HG03159 (cell line): ENCODE measurements around the gene CCN6.
A peak's percentile ranks its signal among the peaks of the same experiment; 100 is the strongest.
"Not testable (repeated sequence)": the region's sequence is repeated elsewhere in the genome, so short reads cannot be mapped to it uniquely, and the experiment has no call there.

Experiments
- ATAC-seq: cut with Tn5 transposase; IDR thresholded peaks from one replicate; pipeline ENCODE4 v1.9.1; 2021; ENCODE audit warnings: mild to moderate bottlenecking, moderate library complexity; ENCODE audit not compliant: unreplicated experiment

CCN6 gene

DNA sequence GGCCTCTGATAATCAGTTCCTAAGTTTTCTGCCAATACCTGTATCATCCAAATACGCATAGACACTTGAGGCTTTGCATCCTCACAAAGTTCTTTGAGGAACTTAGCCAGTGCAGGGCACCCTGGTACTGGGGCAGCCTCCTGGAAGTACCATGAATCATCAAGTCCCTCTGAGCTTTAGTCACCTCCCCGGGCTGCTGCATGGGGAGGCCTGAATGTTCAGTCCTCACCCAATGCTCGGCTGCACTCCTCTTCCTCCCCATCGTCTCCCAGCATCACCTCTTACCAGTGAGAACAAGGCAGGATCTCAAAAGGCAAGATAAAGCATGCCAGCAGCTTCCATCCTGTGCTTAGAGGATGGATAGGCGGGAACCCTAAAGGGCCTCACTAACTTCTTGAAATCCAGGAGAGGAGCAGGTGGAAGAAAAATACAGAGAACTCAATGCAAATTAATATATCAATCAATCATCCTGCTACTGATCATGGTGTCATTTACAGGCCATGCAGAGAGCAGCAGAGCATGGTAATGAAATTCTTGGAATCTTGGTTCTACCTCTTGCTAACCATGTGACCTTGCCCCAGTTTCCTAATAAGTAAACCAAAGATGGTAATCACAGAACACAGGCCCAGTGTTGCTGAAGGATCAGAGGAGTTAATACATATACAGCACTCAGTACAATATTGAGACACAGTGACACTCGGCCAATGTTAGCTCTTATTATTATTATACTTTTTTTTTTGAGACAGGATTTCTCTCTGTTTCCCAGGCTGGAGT lies 4.7 kb upstream of the CCN6 start:
- no peak for ATAC-seq

DNA sequence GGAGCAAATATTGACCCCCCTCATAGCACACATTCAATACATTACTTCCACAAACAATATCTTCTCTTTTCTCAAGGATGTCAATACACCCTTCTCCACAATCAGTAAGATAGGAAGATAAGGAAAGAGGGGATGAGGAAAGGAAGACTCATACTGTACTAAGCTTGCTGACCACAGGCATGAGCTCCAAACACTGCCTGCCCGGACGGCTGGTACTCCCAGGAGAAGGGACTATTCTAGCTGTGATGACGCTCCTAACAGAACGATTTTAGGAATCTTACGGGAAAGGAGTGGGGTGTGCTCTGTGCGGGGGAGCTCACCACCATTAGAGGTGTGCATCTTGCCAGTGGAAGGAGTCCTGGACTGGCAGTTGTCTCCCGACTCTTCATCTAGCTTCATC lies 3.9 kb upstream of the CCN6 start:
- no peak for ATAC-seq

DNA sequence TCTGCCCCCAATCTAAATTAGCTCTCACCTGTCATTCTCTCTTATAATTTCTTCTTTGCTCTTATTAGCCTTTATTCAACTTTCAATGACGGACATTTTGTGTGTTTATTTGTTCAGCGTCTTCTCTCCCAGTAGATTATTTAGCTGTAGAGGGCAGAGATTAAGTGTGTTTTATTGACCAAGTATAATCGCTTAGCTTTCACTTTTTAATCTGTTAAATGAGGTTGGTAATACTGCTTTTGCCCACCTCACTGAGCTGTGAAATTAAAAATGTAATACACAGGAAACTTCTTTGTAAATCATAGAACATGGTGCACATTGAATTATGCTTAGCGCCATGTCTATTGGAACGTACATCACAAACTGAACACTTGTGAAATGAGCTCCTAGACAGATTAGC lies 3.5 kb upstream of the CCN6 start:
- ATAC-seq = no peak

DNA sequence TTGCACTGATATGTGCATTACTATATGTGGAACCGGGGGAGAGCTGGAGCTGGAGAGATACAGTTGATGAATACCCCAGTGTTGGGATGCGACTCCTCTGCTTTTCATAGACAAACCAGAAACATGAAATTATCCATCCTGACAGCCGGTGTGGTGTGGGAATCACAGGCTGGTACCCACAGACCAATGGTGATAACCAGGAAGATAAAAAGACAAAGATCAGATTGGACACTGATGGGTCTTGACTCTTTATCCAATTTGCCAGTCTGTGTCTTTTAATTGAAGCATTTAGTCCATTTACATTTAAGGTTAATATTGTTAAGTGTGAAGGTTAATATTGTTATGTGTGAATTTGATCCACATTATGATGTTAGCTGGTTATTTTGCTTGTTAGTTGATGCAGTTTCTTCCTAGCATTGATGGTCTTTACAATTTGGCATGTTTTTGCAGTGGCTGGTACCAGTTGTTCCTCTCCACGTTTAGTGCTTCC lies 2.6 kb upstream of the CCN6 start:
- ATAC-seq = not testable (repeated sequence)

DNA sequence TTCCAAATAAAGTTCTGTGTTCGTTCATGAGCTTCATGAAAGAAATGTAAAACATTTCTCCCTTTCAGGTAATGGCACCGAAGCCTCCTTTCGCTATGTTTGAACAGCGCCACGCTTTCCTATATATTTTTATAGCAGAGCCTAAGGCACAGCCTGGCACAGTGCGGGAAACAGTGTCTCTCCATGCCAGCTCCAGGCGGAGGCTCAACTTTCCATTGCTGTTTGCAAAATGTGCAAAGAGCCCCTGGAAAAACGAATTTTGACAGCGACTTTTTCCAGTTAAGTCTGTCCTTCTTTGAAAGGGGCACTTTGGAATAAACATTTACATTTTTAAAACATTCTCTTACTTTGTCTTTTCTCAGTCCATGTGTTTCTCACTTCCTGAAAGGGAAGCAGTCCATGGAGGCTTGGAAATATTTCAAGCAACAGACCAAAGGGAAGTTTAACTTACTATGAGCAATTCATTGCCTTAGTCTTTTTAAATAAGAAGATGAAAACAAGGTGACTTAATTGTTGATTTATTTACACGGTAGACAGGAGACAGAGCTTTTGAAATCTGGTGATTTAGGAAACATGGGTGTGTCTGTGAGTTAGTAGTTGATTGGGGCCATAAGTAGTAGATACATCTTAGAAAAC lies 769 bp downstream of the CCN6 start:
- no peak for ATAC-seq

DNA sequence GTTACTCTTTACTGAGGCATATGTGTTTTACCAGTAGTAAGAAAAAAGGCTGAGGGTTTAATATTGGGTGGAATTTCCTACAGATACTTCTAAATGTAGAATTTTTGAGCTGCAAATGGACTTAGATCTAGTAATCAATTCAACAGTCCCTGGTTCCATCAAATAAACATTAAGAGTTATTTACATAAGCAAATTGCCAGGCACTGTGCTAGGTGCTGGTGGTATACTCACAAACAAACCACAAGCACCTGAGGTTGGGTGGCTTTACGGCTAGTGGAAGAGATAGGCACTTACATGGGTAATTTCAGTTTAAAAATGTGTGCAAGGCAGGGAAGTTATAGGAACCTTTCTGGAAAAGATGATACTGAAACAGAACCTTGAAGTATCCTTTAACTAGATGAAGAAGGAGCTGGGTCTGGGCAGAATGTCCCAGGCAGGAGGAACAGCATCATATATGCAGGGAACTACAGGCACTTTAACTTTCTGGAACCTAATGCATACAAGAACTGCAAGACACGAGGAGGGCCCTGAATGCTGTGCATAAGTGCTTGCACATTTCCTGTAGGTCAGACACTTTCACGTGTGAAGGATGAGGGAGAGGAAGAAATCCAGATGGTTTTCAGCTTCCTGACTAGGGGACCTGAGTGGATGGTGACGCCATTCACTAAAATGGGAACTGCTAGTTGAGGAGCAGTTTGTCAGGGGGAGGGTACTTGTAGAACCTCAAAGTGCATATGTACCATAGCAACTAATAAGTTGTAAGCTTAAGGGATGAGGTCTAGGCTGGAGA lies 4.5 kb downstream of the CCN6 start:
- no peak for ATAC-seq

DNA sequence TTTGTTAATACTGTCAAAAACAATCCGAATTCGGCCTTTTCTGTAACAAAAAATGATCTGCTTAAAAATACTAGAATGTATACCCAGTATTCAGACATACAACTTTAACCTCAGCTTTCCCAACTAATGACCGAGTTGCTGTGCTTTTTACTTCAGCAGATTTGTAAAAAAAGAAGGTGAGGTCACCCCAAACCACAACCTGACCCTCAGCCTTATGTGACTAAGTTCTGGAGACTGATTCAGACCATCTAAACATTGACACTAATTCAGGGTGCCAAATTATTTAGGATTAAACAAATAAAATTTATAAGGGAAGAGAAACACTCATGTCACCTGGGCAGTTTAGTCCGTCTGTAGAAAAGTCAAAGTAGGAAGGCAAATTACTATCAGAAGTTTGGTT lies 7.7 kb downstream of the CCN6 start:
- ATAC-seq = no peak

DNA sequence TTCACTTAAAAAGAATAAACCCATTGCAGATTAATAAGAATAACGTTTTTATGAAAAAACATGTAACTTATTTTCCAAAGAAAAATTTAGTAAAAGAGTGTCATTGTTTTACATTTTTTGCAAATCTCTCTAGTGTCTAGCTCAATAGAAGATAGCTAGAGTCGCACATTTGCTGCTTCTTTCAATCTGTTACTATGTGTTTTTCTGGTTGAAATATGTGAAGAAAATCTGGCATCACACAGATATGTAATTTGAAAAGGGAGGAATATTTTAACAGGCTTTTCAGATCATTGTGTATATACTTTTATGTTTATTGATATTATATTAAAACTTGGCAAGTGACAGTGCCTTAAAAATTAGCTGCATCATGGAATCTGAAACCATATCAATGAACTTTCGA lies 9.1 kb downstream of the CCN6 start:
- ATAC-seq = no peak

DNA sequence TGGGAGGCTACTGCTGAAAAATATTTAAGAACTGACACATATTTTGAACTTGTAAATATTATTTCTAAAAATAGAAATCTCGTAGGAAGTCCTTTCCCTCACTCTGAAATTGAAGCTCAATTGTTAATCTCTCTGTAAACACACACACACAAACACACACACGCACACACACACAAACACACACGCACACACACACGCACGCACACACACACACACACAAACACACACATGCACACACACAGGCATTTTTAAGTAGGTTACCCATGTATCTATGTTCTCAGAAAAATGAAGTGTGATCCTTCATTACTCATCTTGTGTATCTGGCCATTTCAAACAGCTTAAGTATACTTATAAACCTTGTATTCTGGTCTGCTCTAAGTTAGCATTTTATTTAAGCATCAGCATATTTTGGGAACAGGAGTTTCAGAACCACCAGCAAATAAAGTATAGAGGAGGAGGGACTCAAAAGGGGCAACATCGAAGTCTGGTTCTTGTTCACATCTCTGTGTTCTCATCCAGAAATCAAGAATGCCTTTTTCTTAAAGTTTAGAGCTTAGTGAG lies 11.6 kb downstream of the CCN6 start:
- ATAC-seq = no peak

DNA sequence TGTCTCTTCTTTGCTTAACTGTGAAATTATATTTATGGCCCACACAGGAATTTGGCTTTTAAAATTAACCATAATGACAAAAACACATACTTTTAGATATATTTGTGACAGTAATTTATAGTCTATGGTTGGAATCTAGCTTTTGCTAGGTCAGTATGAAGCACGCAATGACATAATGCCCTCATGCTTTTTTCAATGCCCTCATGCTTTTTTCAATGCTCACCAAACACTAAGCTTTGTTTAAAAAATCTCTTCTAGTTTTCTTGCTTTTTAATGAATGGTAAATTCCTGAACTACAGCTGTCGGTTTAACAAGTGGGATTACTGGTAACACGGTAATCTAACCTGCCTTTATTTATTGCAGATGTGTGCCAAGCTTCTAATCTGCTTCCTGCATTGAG lies 12.7 kb downstream of the CCN6 start:
- ATAC-seq = no peak

DNA sequence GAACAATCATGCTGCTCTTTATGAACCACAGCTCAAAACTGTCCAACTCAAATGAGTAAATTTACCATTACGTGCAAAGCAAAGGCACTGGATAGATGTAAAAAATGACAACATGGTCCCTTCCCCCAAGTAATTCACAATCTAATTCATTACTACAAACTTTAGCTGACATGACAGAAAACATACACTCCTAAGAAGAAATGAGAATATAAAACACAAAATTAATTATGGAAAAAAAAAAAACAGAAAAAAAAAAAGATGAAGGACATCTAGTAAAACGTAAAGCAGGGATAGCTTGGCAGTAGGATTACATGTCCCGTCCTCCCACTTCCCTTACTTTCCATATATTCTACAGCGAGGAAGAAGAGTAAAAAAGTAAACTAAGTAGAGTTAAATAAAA lies 27.7 kb downstream of the CCN6 start:
- ATAC-seq = no peak

DNA sequence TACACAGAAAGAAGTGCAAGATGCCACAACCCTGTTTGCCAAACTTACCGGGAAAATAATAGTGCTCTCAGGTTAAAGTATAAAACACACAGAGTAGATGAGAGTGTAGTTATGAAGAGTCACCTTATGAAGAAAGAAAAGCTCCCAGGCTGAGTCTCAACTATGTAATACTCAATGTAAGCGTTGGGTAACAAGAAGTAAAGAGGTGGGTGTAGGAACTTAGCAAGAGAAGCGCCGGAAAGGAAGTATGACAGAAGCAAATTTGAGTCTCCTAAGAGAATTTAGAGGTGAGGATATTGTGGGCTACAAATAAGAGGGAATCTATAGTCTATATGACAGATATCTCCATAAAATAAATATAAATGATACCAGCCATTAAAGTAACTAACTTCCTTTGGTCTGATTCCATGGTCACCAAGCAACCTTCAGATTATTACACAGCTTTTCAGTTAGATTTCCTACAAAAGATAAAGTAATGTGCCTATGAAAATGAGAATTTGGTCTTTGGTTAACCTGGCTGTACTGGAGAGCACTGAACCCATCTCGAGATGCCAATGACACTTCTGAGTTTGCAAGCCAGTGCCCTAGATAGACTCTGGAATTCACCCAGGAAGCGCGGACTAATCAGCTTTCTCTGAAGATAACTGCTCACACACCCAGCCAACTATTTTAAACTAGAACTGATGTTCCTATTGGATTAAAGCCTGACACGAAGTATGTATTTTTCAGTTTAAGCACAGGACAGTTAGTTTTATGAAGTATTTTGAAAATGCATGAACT lies 31.6 kb downstream of the CCN6 start:
- no peak for ATAC-seq

DNA sequence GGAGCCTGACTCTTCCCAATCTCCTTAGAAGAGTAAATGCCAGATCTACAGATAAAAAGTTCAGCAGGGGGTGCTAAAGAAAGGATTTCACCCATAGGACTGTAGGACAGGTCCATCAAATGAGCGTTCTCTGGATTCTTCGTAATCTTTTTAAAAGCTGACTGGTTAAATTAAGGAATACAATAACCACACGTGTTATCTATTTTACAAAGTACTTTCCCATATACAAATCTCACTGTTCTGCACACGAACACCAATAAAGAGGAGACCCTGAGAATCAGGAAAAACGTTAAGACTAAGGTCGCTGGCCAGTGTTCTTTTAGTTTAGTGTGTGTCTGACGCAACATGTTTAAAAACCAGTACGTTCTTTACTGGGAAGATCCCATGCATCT lies 32.8 kb downstream of the CCN6 start:
- peak; percentile 22 for ATAC-seq

DNA sequence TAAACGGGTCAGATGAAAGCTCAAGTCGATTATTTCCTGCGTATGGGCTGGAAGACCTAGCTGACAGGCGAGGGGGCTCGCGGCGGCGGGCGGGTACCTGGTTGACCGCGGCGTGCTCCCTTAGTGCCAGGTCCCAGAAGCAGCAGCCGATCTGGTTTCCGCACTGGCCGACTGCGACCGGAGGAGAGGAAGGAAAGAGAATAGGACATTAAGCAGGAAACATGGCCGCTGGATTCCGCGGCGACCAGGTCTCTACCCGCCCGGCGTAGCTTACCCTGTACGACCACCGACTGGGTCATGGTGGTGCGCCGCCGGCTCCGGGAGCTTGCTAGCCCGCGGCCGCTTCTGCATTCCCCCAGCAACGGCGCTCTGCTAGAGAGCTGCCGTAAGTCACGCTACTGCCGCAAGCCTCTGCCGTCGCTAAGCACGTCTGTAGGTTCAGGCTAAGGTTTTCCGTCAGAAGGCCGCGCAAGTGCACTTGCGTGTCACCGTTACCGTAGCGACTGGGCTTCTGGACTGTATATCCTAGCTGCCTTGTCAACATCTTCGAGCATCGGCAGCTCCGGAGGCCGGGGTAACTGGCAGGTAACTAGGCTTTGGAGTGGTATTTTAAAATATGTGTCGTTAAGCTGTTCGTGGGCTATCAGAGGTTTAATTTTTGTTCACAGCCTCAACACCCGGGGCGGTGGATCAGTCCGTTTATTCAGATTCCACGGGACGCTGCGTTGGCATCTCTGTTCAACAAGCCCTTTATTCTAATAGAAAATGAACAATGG lies 33.4 kb downstream of the CCN6 start, which contains the start of the genes FAM229B and TUBE1:
Gene FAM229B (plus strand): TSS at position 456 of the 776 bp plus-strand sequence. CDS start 11,693 bp downstream, outside the sequence.
Gene TUBE1 (minus strand): TSS at position 347 of the 776 bp plus-strand sequence. CDS start 48 bp downstream, at position 299.
- peak; percentile 97 for ATAC-seq

DNA sequence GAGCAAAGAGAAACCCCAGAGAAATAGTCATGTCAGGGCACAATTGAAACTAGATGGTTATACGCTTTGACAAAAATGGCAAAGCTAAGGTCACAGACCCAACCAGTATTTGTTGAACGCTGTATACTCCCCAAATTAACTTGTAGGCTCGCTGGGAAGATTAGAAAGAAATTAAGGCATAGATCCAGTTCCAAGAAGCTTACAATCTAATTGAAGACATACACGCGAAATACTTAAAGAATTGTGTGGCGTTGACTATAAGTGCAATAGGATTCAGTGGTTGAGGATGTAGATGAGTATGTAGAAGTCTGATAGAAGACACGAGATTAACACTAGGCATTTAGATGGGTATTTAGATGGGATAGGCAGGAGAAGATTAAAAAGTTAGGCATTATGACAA lies 34.0 kb downstream of the CCN6 start:
- no peak for ATAC-seq

DNA sequence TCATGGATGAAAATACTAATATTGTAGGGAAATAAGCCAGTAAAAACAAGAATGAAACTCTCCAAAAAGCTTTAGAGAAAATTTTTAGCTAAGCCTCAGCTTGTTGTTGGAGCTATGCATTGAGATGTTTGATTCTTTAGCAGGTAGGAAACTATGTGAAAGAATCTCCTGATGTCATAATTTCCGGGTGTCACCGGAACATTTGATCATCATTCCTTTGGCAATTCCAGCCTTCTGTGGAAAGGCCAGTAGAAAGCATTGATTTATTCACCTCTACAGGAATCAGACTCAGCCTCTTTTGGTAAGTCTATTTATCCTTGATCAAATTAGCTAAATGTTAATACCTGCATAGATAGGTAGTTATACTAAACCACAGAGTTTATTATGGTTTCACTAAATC lies 43.0 kb downstream of the CCN6 start:
- no peak for ATAC-seq

DNA sequence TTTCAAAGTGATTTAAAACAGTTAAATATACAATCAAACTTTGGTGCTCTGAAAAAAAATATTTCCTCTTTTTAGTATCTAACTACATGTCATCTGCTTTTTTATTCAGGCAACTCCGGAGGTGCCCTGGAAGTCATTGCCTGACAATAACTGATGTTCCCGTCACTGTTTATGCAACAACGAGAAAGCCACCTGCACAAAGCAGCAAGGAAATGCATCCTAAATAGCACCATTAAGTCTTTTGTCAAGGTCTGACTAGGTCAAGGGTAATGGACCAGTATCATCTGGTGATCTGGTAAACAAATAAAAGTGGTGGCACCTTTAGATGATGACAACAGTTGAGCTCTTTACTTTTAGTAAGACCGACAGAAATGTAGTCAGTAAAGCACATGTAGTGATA lies 46.7 kb downstream of the CCN6 start:
- no peak for ATAC-seq

DNA sequence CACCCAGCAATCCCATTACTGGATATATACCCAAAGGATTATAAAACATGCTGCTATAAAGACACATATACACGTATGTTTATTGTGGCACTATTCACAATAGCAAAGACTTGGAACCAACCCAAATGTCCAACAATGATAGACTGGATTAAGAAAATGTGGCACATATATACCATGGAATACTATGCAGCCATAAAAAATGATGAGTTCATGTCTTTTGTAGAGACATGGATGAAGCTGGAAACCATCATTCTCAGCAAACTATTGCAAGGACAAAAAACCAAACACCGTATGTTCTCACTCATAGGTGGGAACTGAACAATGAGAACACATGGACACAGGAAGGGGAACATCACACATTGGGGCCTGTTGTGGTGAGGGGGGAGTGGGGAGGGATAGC lies 52.1 kb downstream of the CCN6 start:
- ATAC-seq = not testable (repeated sequence)

DNA sequence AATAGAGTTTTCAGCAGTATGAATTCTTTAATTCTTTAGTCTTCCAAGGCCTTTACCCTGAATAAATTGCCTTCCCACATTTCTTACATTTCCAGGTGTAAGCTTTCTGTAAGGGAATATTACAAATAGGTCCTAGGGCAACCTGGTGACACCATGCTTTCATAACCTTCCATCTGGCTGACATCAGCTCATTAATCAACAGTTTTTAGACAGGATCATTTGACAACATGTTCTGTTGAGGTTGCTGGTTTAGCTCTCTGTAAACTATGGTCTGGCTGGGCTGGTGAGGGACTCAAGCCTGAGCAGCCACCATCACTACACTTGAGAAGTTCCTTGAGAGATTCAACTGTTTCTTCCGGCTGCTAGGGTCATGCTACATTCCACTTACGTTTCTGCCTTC lies 52.7 kb downstream of the CCN6 start:
- ATAC-seq = no peak

DNA sequence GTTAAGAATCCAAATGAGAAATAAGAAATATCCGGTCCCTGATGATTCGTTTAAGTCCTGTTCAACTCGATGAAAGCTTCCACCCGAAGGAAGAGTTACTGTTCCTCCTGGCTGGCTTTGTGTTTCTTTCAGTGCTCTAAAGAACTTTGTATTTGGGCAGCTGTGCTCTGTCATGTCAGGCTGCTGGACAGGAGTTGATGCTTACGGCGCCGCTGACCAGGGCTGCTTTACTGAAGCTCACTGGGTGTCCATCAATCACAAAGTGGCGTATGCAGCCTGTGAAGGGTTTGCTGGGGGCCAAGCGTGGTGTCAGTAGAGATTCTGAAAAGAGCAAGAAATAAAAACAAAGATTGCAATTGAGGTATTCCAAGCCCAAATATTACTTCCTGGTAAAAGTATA lies 55.4 kb downstream of the CCN6 start:
- no peak for ATAC-seq
